ENCODE data around the gene SEC14L5.

GRCh38 chr16:4962716-4963115, 4.6 kb downstream of the SEC14L5 start:
- TF ChIP-seq POLR2A (IDR thresholded peaks at IDR 0.05), result no peak
- TF ChIP-seq, protein P1, sequence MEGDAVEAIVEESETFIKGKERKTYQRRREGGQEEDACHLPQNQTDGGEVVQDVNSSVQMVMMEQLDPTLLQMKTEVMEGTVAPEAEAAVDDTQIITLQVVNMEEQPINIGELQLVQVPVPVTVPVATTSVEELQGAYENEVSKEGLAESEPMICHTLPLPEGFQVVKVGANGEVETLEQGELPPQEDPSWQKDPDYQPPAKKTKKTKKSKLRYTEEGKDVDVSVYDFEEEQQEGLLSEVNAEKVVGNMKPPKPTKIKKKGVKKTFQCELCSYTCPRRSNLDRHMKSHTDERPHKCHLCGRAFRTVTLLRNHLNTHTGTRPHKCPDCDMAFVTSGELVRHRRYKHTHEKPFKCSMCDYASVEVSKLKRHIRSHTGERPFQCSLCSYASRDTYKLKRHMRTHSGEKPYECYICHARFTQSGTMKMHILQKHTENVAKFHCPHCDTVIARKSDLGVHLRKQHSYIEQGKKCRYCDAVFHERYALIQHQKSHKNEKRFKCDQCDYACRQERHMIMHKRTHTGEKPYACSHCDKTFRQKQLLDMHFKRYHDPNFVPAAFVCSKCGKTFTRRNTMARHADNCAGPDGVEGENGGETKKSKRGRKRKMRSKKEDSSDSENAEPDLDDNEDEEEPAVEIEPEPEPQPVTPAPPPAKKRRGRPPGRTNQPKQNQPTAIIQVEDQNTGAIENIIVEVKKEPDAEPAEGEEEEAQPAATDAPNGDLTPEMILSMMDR (IDR thresholded peaks at IDR 0.05), result no peak
